Karpas-422 (cell line): ENCODE results near the gene FAH. TPM values are rescaled to one million over a fixed set of nuclear protein-coding genes. Genes with fewer than 3 reads are reported as not detected.

ENCODE experiments used
- DNase-seq: peaks from one replicate; pipeline ENCODE4 v3.0.0-alpha.2; 2015
- H2AFZ ChIP-seq: fragments of 200-600 bp; sonication (generic); 2 replicates; pipeline ENCODE4 v1.6.1; 2014; ENCODE audit warnings: antibody characterized with exemption, low read length, mixed read lengths
- H3K27ac ChIP-seq: fragments of 200-600 bp; sonication (generic); 2 replicates; pipeline ENCODE4 v1.5.1; 2014; ENCODE audit warnings: mild to moderate bottlenecking, low read length, moderate library complexity
- H3K27me3 ChIP-seq: fragments of 200-600 bp; sonication (generic); 2 replicates; pipeline ENCODE4 v1.6.1; 2014; ENCODE audit warnings: low read length, mixed read lengths
- H3K36me3 ChIP-seq: fragments of 200-600 bp; sonication (generic); 2 replicates; pipeline ENCODE4 v1.6.1; 2014; ENCODE audit warnings: low read length, mixed read lengths; ENCODE audit not compliant: insufficient read depth
- H3K4me1 ChIP-seq: fragments of 200-600 bp; sonication (generic); 2 replicates; pipeline ENCODE4 v1.6.1; 2014; ENCODE audit warnings: mild to moderate bottlenecking, low read length, mixed read lengths
- H3K4me2 ChIP-seq: fragments of 200-600 bp; sonication (generic); 2 replicates; pipeline ENCODE4 v1.6.1; 2014; ENCODE audit warnings: low read length, low read depth, mild to moderate bottlenecking; ENCODE audit not compliant: poor library complexity, severe bottlenecking
- H3K4me3 ChIP-seq: fragments of 200-600 bp; sonication (generic); 2 replicates; pipeline ENCODE4 v1.5.1; 2014; ENCODE audit warnings: mild to moderate bottlenecking, antibody characterized with exemption, low read length, mixed read lengths
- H3K79me2 ChIP-seq: fragments of 200-600 bp; sonication (generic); 2 replicates; pipeline ENCODE4 v1.6.1; 2014; ENCODE audit warnings: mild to moderate bottlenecking, low read length, mixed read lengths
- H3K9ac ChIP-seq: fragments of 200-600 bp; sonication (generic); 2 replicates; pipeline ENCODE4 v1.6.0; 2014; ENCODE audit warnings: low read length
- H3K9me2 ChIP-seq: fragments of 200-600 bp; sonication (generic), shearing (Covaris generic); replicated peaks from 2 replicates; pipeline ENCODE4 v1.6.0; 2014; ENCODE audit warnings: mild to moderate bottlenecking, low read length, moderate library complexity; ENCODE audit not compliant: insufficient read depth
- H3K9me3 ChIP-seq: fragments of 300-700, 200-600 bp; sonication (generic); 2 replicates; pipeline ENCODE4 v1.6.1; 2014; ENCODE audit warnings: low read length, mixed read lengths
- H4K20me1 ChIP-seq: fragments of 200-600 bp; sonication (generic); 2 replicates; pipeline ENCODE4 v1.6.1; 2014; ENCODE audit warnings: mild to moderate bottlenecking, antibody characterized with exemption, low read length, low read depth; ENCODE audit not compliant: insufficient read depth
- total RNA-seq: library from RNA; depleted of rRNA; stranded (reverse); fragments of >200 nt; shearing (Covaris generic); gene quantifications from 2 replicates; pipeline ENCODE4 v1.2.3, GENCODE V29; 2014; ENCODE audit warnings: low replicate concordance

The FAH gene
- total RNA-seq, 1 experiment from 2014 or later = 38.8 TPM

- H3K4me3 ChIP-seq = no peak overlapping the region
- H3K27me3 ChIP-seq = no peaks in the 10 kb centered on the region
- no peaks in the 10 kb centered on the region for H3K9me3 ChIP-seq
- peak overlapping the region; percentile 39 for H3K4me2 ChIP-seq
- no peak overlapping the region for H2AFZ ChIP-seq
- H3K36me3 ChIP-seq = peaks cover 2% of the 10 kb centered on the region; the same call in 1 of the 2 replicates
- no peaks in the 10 kb centered on the region for H3K9me2 ChIP-seq
- H3K27ac ChIP-seq = peak overlapping the region; percentile 2; the same call in 1 of the 2 replicates
- DNase-seq = peak; percentile 74
- peaks cover 11% of the 10 kb centered on the region for H3K4me1 ChIP-seq
- H3K9ac ChIP-seq = no peak overlapping the region
- no peaks in the 10 kb centered on the region for H4K20me1 ChIP-seq
- no peaks in the 10 kb centered on the region for H3K79me2 ChIP-seq
Observed at GRCh38 chr15:80179025-80179759, 26.4 kb downstream of the FAH start.

- Histone ChIP-seq H3K36me3 (peaks cover 2% of the 10 kb centered on the region; the same call in 1 of the 2 replicates), H3K4me3 (no peak overlapping the region), H3K27ac (no peak overlapping the region), H3K79me2 (no peaks in the 10 kb centered on the region), H4K20me1 (no peaks in the 10 kb centered on the region), H3K4me1 (peaks cover 11% of the 10 kb centered on the region), H3K9me2 (no peaks in the 10 kb centered on the region), H3K4me2 (no peak overlapping the region), H2AFZ (no peak overlapping the region), H3K9ac (no peak overlapping the region), H3K27me3 (no peaks in the 10 kb centered on the region), H3K9me3 (no peaks in the 10 kb centered on the region)
- no peak for DNase-seq
Observed at GRCh38 chr15:80179935-80180334, 27.1 kb downstream of the FAH start.

- Histone ChIP-seq H3K27ac (no peak overlapping the region), H3K4me2 (no peak overlapping the region), H3K36me3 (peaks cover 2% of the 10 kb centered on the region; the same call in 1 of the 2 replicates), H3K9me2 (no peaks in the 10 kb centered on the region), H3K79me2 (no peaks in the 10 kb centered on the region), H4K20me1 (no peaks in the 10 kb centered on the region), H2AFZ (no peak overlapping the region), H3K9ac (no peak overlapping the region), H3K27me3 (no peaks in the 10 kb centered on the region), H3K4me3 (no peak overlapping the region), H3K9me3 (no peaks in the 10 kb centered on the region), H3K4me1 (peaks cover 11% of the 10 kb centered on the region)
- DNase-seq = no peak
Observed at GRCh38 chr15:80180468-80180867, 27.7 kb downstream of the FAH start.

GRCh38 chr15:80180986-80181385 lies 28.2 kb downstream of the FAH start:
- Histone ChIP-seq H3K9me2 (no peaks in the 10 kb centered on the region), H3K27ac (no peak overlapping the region), H3K4me3 (no peak overlapping the region), H3K9ac (no peak overlapping the region), H4K20me1 (no peaks in the 10 kb centered on the region), H3K9me3 (no peaks in the 10 kb centered on the region), H3K4me2 (no peak overlapping the region), H3K36me3 (peaks cover 3% of the 10 kb centered on the region), H3K27me3 (no peaks in the 10 kb centered on the region), H3K79me2 (no peaks in the 10 kb centered on the region), H3K4me1 (peaks cover 11% of the 10 kb centered on the region), H2AFZ (no peak overlapping the region)
- DNase-seq = no peak

GRCh38 chr15:80182611-80183261 lies 29.9 kb downstream of the FAH start:
- Histone ChIP-seq H3K36me3 (peaks cover 8% of the 10 kb centered on the region), H3K9ac (no peak overlapping the region), H4K20me1 (no peaks in the 10 kb centered on the region), H3K9me3 (no peaks in the 10 kb centered on the region), H3K4me1 (peaks cover 11% of the 10 kb centered on the region), H3K27ac (no peak overlapping the region), H3K4me2 (no peak overlapping the region), H3K9me2 (no peaks in the 10 kb centered on the region), H3K27me3 (no peaks in the 10 kb centered on the region), H3K4me3 (no peak overlapping the region), H3K79me2 (no peaks in the 10 kb centered on the region), H2AFZ (no peak overlapping the region)
- DNase-seq = no peak

GRCh38 chr15:80183306-80183705 lies 30.5 kb downstream of the FAH start:
- no peak overlapping the region for H2AFZ ChIP-seq
- peaks cover 8% of the 10 kb centered on the region for H3K36me3 ChIP-seq
- H3K4me1 ChIP-seq = peaks cover 11% of the 10 kb centered on the region
- H3K9ac ChIP-seq = no peak overlapping the region
- no peak overlapping the region for H3K4me2 ChIP-seq
- no peak overlapping the region for H3K27ac ChIP-seq
- H3K9me2 ChIP-seq = no peaks in the 10 kb centered on the region
- H3K4me3 ChIP-seq = no peak overlapping the region
- H4K20me1 ChIP-seq = no peaks in the 10 kb centered on the region
- H3K79me2 ChIP-seq = no peaks in the 10 kb centered on the region
- no peaks in the 10 kb centered on the region for H3K9me3 ChIP-seq
- DNase-seq = no peak
- H3K27me3 ChIP-seq = no peaks in the 10 kb centered on the region

GRCh38 chr15:80183886-80184285 lies 31.1 kb downstream of the FAH start:
- Histone ChIP-seq H2AFZ (no peak overlapping the region), H3K4me2 (no peak overlapping the region), H3K4me3 (no peak overlapping the region), H4K20me1 (no peaks in the 10 kb centered on the region), H3K27me3 (no peaks in the 10 kb centered on the region), H3K4me1 (peaks cover 8% of the 10 kb centered on the region), H3K36me3 (peaks cover 8% of the 10 kb centered on the region), H3K9ac (no peak overlapping the region), H3K79me2 (no peaks in the 10 kb centered on the region), H3K9me3 (no peaks in the 10 kb centered on the region), H3K27ac (no peak overlapping the region), H3K9me2 (no peaks in the 10 kb centered on the region)
- DNase-seq = no peak

GRCh38 chr15:80184554-80184953 lies 31.8 kb downstream of the FAH start:
- Histone ChIP-seq H3K4me1 (peaks cover 2% of the 10 kb centered on the region), H2AFZ (no peak overlapping the region), H3K9me2 (no peaks in the 10 kb centered on the region), H3K9ac (no peak overlapping the region), H3K9me3 (no peaks in the 10 kb centered on the region), H3K79me2 (no peaks in the 10 kb centered on the region), H3K4me3 (no peak overlapping the region), H3K27ac (no peak overlapping the region), H3K36me3 (peaks cover 8% of the 10 kb centered on the region), H3K27me3 (no peaks in the 10 kb centered on the region), H3K4me2 (no peak overlapping the region), H4K20me1 (no peaks in the 10 kb centered on the region)
- no peak for DNase-seq
